ENCODE measurements around the gene RPA1.

GRCh38 chr17:1797323-1797722 is 32.5 kb upstream of the RPA1 start:
- TF ChIP-seq CTCF (conservative IDR thresholded peaks at IDR 0.05; ENCODE audit: low read depth, low read length) (no peak), EZH2 (IDR thresholded peaks at IDR 0.05; ENCODE audit: borderline replicate concordance, low read depth, low read length, poor library complexity, severe bottlenecking) (no peak)
